ENCODE results near the gene CHST12. TPM values are rescaled to one million over a fixed set of nuclear protein-coding genes. Genes with fewer than 3 reads are reported as not detected.

Gene CHST12
- polyA plus RNA-seq, 1 donor from 2014 or later = 6.4 TPM

- no peak for TF ChIP-seq EP300 (conservative IDR thresholded peaks at IDR 0.05; ENCODE audit: poor library complexity, severe bottlenecking)
- TF ChIP-seq EZH2 (IDR thresholded peaks at IDR 0.05; ENCODE audit: borderline replicate concordance, insufficient read depth, low read length, poor library complexity, severe bottlenecking) = no peak
- no peak for TF ChIP-seq SMC3 (conservative IDR thresholded peaks at IDR 0.05; ENCODE audit: poor library complexity)
- no peak for TF ChIP-seq POLR2AphosphoS5 (IDR thresholded peaks at IDR 0.05)
- TF ChIP-seq CTCF (IDR thresholded peaks at IDR 0.05; ENCODE audit: poor library complexity, severe bottlenecking) = no peak
- TF ChIP-seq TAF1 (IDR thresholded peaks at IDR 0.05; ENCODE audit: low read depth) = no peak
- TF ChIP-seq MXI1 (conservative IDR thresholded peaks at IDR 0.05; ENCODE audit: poor library complexity, severe bottlenecking) = no peak
These were observed 93.7 kb downstream of the CHST12 start for GRCh38 chr7:2497065-2497464.

GRCh38 chr7:2497500-2498336, 94.3 kb downstream of the CHST12 start:
- TF ChIP-seq RAD21 (conservative IDR thresholded peaks at IDR 0.05) (no peak), MXI1 (conservative IDR thresholded peaks at IDR 0.05; ENCODE audit: poor library complexity, severe bottlenecking) (no peak), CTCF (IDR thresholded peaks at IDR 0.05; ENCODE audit: poor library complexity, severe bottlenecking) (no peak), POLR2AphosphoS5 (IDR thresholded peaks at IDR 0.05) (no peak), EZH2 (IDR thresholded peaks at IDR 0.05; ENCODE audit: borderline replicate concordance, insufficient read depth, low read length, poor library complexity, severe bottlenecking) (no peak), REST (IDR thresholded peaks at IDR 0.05; ENCODE audit: borderline replicate concordance) (no peak)
- H3K27ac ChIP-seq (ENCODE audit: low read length) = no peak overlapping the region

More at GRCh38 chr7:2497065-2497464, 93.7 kb downstream of the CHST12 start:
- H3K9ac ChIP-seq (ENCODE audit: low read length) = no peak overlapping the region
- H3K27ac ChIP-seq (ENCODE audit: low read length) = no peak overlapping the region
- H3K4me3 ChIP-seq (ENCODE audit: low read length) = no peak overlapping the region
- H2AFZ ChIP-seq (ENCODE audit: low read depth, low read length) = no peak overlapping the region
- no peaks in the 10 kb centered on the region for H4K20me1 ChIP-seq (ENCODE audit: insufficient read depth)
- no peaks in the 10 kb centered on the region for H3K9me2 ChIP-seq (ENCODE audit: insufficient read depth, low read length)
- H3K27me3 ChIP-seq (ENCODE audit: insufficient read depth, low read depth, low read length) = no peaks in the 10 kb centered on the region
- no peaks in the 10 kb centered on the region for H3F3A ChIP-seq (ENCODE audit: insufficient read depth, low read length, poor library complexity, severe bottlenecking)
- H3K36me3 ChIP-seq (ENCODE audit: insufficient read depth, low read length) = no peaks in the 10 kb centered on the region
- no peaks in the 10 kb centered on the region for H3K9me3 ChIP-seq (ENCODE audit: low read length)
- no peak overlapping the region for H3K4me2 ChIP-seq (ENCODE audit: low read length)
- no peaks in the 10 kb centered on the region for H3K79me2 ChIP-seq (replicated peaks; ENCODE audit: insufficient read depth, low read length)

More at GRCh38 chr7:2497500-2498336, 94.3 kb downstream of the CHST12 start:
- no peak overlapping the region for H3K9ac ChIP-seq (ENCODE audit: low read length)
- no peak overlapping the region for H3K4me3 ChIP-seq (ENCODE audit: low read length)
- no peaks in the 10 kb centered on the region for H3F3A ChIP-seq (ENCODE audit: insufficient read depth, low read length, poor library complexity, severe bottlenecking)
- H3K79me2 ChIP-seq (replicated peaks; ENCODE audit: insufficient read depth, low read length) = no peaks in the 10 kb centered on the region
- no peak overlapping the region for H2AFZ ChIP-seq (ENCODE audit: low read depth, low read length)
- no peak overlapping the region for H3K4me2 ChIP-seq (ENCODE audit: low read length)
- H3K9me2 ChIP-seq (ENCODE audit: insufficient read depth, low read length) = no peaks in the 10 kb centered on the region
- H4K20me1 ChIP-seq (ENCODE audit: insufficient read depth) = no peaks in the 10 kb centered on the region
- no peaks in the 10 kb centered on the region for H3K27me3 ChIP-seq (ENCODE audit: insufficient read depth, low read depth, low read length)
- no peaks in the 10 kb centered on the region for H3K36me3 ChIP-seq (ENCODE audit: insufficient read depth, low read length)
- no peaks in the 10 kb centered on the region for H3K9me3 ChIP-seq (ENCODE audit: low read length)

Small RNAs within 50 kb of the gene (small RNA-seq; reads per million reads assigned to genes)
- gene AC004840.2 = 0 reads per million in 3 experiments

Other genes starting within 250 kb of the CHST12 start
- gene MAD1L1, start 170.7 kb upstream of the CHST12 start, polyA plus RNA-seq = 31.4 and 59.7 TPM in 2 replicates
- 20.2 and 21.4 TPM in 2 replicates for gene MRM2, start 161.4 kb upstream of the CHST12 start, polyA plus RNA-seq
- 67.8 and 78.9 TPM in 2 replicates for gene NUDT1, start 161.4 kb upstream of the CHST12 start, polyA plus RNA-seq
- 4.4 and 5.7 TPM in 2 replicates for gene SNX8, start 89.2 kb upstream of the CHST12 start, polyA plus RNA-seq
- gene EIF3B, start 48.8 kb upstream of the CHST12 start, polyA plus RNA-seq = 65.1 and 73.7 TPM in 2 replicates
- not detected in 2 replicates for gene GRIFIN, start 72.8 kb downstream of the CHST12 start, polyA plus RNA-seq
- gene LFNG, start 116.2 kb downstream of the CHST12 start, polyA plus RNA-seq = 0.30 and 1.5 TPM in 2 replicates
- 60.3 and 68.6 TPM in 2 replicates for gene BRAT1, start 151.9 kb downstream of the CHST12 start, polyA plus RNA-seq
- gene IQCE, start 155.4 kb downstream of the CHST12 start, polyA plus RNA-seq = 15.2 and 21.2 TPM in 2 replicates
- 17.0 and 25.0 TPM in 2 replicates for gene TTYH3, start 228.4 kb downstream of the CHST12 start, polyA plus RNA-seq

Measured in neural cell (in vitro differentiated cells).